Subcutaneous abdominal adipose tissue (tissue), 5 donors: ENCODE results near the gene GPC5.
"Not testable (repeated sequence)": the region's sequence is repeated elsewhere in the genome, so short reads cannot be mapped to it uniquely, and the experiment has no call there.

Source experiments
- H3K27ac ChIP-seq: one replicate; pipeline ENCODE4 v1.7.0; 2013; ENCODE audit warnings: low read depth, mild to moderate bottlenecking, inconsistent platforms, low read length, moderate library complexity
- H3K27me3 ChIP-seq, 5 donors: one replicate each; pipeline ENCODE4 v1.7.0; 2013; ENCODE audit warnings: low read length in 5 of 5, inconsistent platforms in 1 of 5; ENCODE audit not compliant: control insufficient read depth in 5 of 5, insufficient read depth in 4 of 5
- H3K36me3 ChIP-seq, 5 donors: one replicate each; pipeline ENCODE4 v1.7.0; 2013; ENCODE audit warnings: low read length in 5 of 5; ENCODE audit not compliant: control insufficient read depth in 5 of 5, insufficient read depth in 5 of 5
- H3K4me1 ChIP-seq, 5 donors: one replicate each; pipeline ENCODE4 v1.7.0; 2013; ENCODE audit warnings: low read length in 5 of 5, mild to moderate bottlenecking in 3 of 5, moderate library complexity in 1 of 5; ENCODE audit not compliant: control insufficient read depth in 5 of 5, insufficient read depth in 5 of 5
- H3K4me3 ChIP-seq, 5 donors: one replicate each; pipeline ENCODE4 v1.7.0; 2013; ENCODE audit warnings: low read length in 5 of 5, low read depth in 1 of 5
- H3K9ac ChIP-seq, 5 donors: one replicate each; pipeline ENCODE4 v1.7.0; 2013; ENCODE audit warnings: low read length in 5 of 5, mild to moderate bottlenecking in 4 of 5, moderate library complexity in 3 of 5
- H3K9me3 ChIP-seq, 5 donors: one replicate each; pipeline ENCODE4 v1.7.0; 2013; ENCODE audit warnings: low read length in 5 of 5; ENCODE audit not compliant: control insufficient read depth in 5 of 5
- donor health status: healthy.
- donor health status: healthy.
- donor health status: healthy.
- donor health status: healthy.
- donor health status: healthy.

Gene GPC5

GRCh38 chr13:92512852-92513251, 1114.4 kb downstream of the GPC5 start:
- Histone ChIP-seq H3K4me3 (no peak overlapping the region), H3K4me1 (no peaks in the 10 kb centered on the region), H3K27me3 (no peaks in the 10 kb centered on the region), H3K27ac (no peak overlapping the region), H3K9ac (no peak overlapping the region), H3K9me3 (peaks cover 0 to 10% (median 3%) of the 10 kb centered on the region in 5 donors), H3K36me3 (no peaks in the 10 kb centered on the region)

GRCh38 chr13:92513672-92514071, 1115.3 kb downstream of the GPC5 start:
- H3K9me3 ChIP-seq, result peaks cover 0 to 10% (median 3%) of the 10 kb centered on the region in 5 donors
- H3K4me1 ChIP-seq, result no peaks in the 10 kb centered on the region
- H3K27me3 ChIP-seq, result no peaks in the 10 kb centered on the region
- no peaks in the 10 kb centered on the region for H3K36me3 ChIP-seq
- no peak overlapping the region for H3K27ac ChIP-seq
- H3K9ac ChIP-seq, result no peak overlapping the region
- no peak overlapping the region for H3K4me3 ChIP-seq

GRCh38 chr13:92514420-92515125, 1116.2 kb downstream of the GPC5 start:
- H3K4me3 ChIP-seq, result no peak overlapping the region

GRCh38 chr13:92516878-92517277, 1118.5 kb downstream of the GPC5 start:
- not testable (repeated sequence) for H3K9ac ChIP-seq, H3K36me3 ChIP-seq, H3K4me3 ChIP-seq, H3K4me1 ChIP-seq, H3K27ac ChIP-seq, H3K27me3 ChIP-seq
- peaks cover 0 to 10% (median 3%) of the 10 kb centered on the region in 5 donors for H3K9me3 ChIP-seq

More at GRCh38 chr13:92514420-92515125, 1116.2 kb downstream of the GPC5 start:
- Histone ChIP-seq H3K9me3 (peaks cover 0 to 10% (median 3%) of the 10 kb centered on the region in 5 donors), H3K27ac (no peak overlapping the region), H3K36me3 (no peaks in the 10 kb centered on the region), H3K4me1 (no peaks in the 10 kb centered on the region), H3K27me3 (no peaks in the 10 kb centered on the region), H3K9ac (no peak overlapping the region)

GRCh38 chr13:92518622-92519021, 1120.2 kb downstream of the GPC5 start:
- not testable (repeated sequence) for H3K27me3 ChIP-seq, H3K4me3 ChIP-seq, H3K36me3 ChIP-seq, H3K9me3 ChIP-seq, H3K27ac ChIP-seq, H3K9ac ChIP-seq, H3K4me1 ChIP-seq

- Histone ChIP-seq H3K27me3 (no peaks in the 10 kb centered on the region), H3K4me1 (no peaks in the 10 kb centered on the region), H3K4me3 (no peak overlapping the region), H3K36me3 (no peaks in the 10 kb centered on the region), H3K9me3 (no peaks in the 10 kb centered on the region), H3K9ac (no peak overlapping the region), H3K27ac (no peak overlapping the region)
Measured at GRCh38 chr13:92530364-92530763, 1131.9 kb downstream of the GPC5 start.

- Histone ChIP-seq H3K4me1 (no peaks in the 10 kb centered on the region), H3K9me3 (no peaks in the 10 kb centered on the region), H3K36me3 (no peaks in the 10 kb centered on the region), H3K9ac (no peak overlapping the region), H3K27ac (no peak overlapping the region), H3K27me3 (no peaks in the 10 kb centered on the region), H3K4me3 (no peak overlapping the region)
Measured at GRCh38 chr13:92535222-92536006, 1137.0 kb downstream of the GPC5 start.

- no peak overlapping the region for H3K27ac ChIP-seq
- H3K27me3 ChIP-seq, result no peaks in the 10 kb centered on the region
- no peak overlapping the region for H3K4me3 ChIP-seq
Measured at GRCh38 chr13:92537471-92537870, 1139.0 kb downstream of the GPC5 start.

GRCh38 chr13:92538164-92538563, 1139.7 kb downstream of the GPC5 start:
- H3K36me3 ChIP-seq, result no peaks in the 10 kb centered on the region
- H3K4me1 ChIP-seq, result no peaks in the 10 kb centered on the region
- no peaks in the 10 kb centered on the region for H3K27me3 ChIP-seq
- no peaks in the 10 kb centered on the region for H3K9me3 ChIP-seq
- no peak overlapping the region for H3K9ac ChIP-seq
- H3K27ac ChIP-seq, result no peak overlapping the region
- no peak overlapping the region for H3K4me3 ChIP-seq

More at GRCh38 chr13:92537471-92537870, 1139.0 kb downstream of the GPC5 start:
- Histone ChIP-seq H3K4me1 (no peaks in the 10 kb centered on the region), H3K36me3 (no peaks in the 10 kb centered on the region), H3K9me3 (no peaks in the 10 kb centered on the region), H3K9ac (no peak overlapping the region)

- not testable (repeated sequence) for H3K9me3 ChIP-seq, H3K27me3 ChIP-seq, H3K9ac ChIP-seq, H3K36me3 ChIP-seq, H3K27ac ChIP-seq, H3K4me3 ChIP-seq, H3K4me1 ChIP-seq
Measured at GRCh38 chr13:92539148-92539547, 1140.7 kb downstream of the GPC5 start.
